Left lung (tissue), 10 donors: ENCODE data around the gene CFAP100. TPM values are rescaled to one million over a fixed set of nuclear protein-coding genes. Genes with fewer than 3 reads are reported as not detected.

Experiments
- ATAC-seq: fragments of 200-7000 bp; cut with Tn5 transposase; one replicate; pipeline ENCODE4 v1.9.1; 2020; ENCODE audit warnings: moderate library complexity
- DNase-seq, 4 donors: peaks; one replicate each; pipeline ENCODE4 v3.0.0-alpha.2; 2013 to 2020
- H3K27ac ChIP-seq, 2 donors: fragments of 200-600 bp; sonication (generic) in 1 of 2; one replicate each; pipeline versions ENCODE4 v1.5.0 to v1.8.0; 2020 to 2021
- H3K27me3 ChIP-seq, 2 donors: fragments of 200-600 bp; sonication (generic) in 1 of 2; one replicate each; pipeline versions ENCODE4 v1.5.0 to v1.8.0; 2020 to 2021
- H3K36me3 ChIP-seq, 2 donors: fragments of 200-600 bp; sonication (generic) in 1 of 2; one replicate each; pipeline versions ENCODE4 v1.5.0 to v1.8.0; 2020 to 2021
- H3K4me1 ChIP-seq, 2 donors: fragments of 200-600 bp; one replicate each; pipeline ENCODE4 v1.8.0; 2021
- H3K4me3 ChIP-seq, 2 donors: fragments of 200-600 bp; sonication (generic) in 1 of 2; one replicate each; pipeline versions ENCODE4 v1.5.0 to v1.8.0; 2020 to 2021; ENCODE audit warnings: mild to moderate bottlenecking in 1 of 2
- H3K9me3 ChIP-seq, 2 donors: fragments of 200-600 bp; sonication (generic) in 1 of 2; one replicate each; pipeline versions ENCODE4 v1.5.0 to v1.8.0; 2020 to 2021
- CTCF ChIP-seq, 2 donors: fragments of 200-600 bp; sonication (generic) in 1 of 2; IDR thresholded peaks; one replicate each; pipeline versions ENCODE4 v1.5.0 to v1.8.0; 2021; ENCODE audit warnings: antibody characterized with exemption in 2 of 2
- intact Hi-C, 2 donors: fragments of 100-400 bp; cut with DNase I; formaldehyde crosslinking; loops; one replicate each; pipeline versions ENCODE4 v1.11.2 to v1.14.2; 2022
- polyA plus RNA-seq, 6 donors: library from polyadenylated mRNA; unstranded; fragments of 120-200 nt; gene quantifications; one replicate each; pipeline ENCODE4 v1.2.1, GENCODE V29; 2013; ENCODE audit not compliant: insufficient read length in 6 of 6
- total RNA-seq, 2 donors: library from RNA; stranded (reverse); fragmentation: NEBNext Ultra II Directional; extraction: Animal tissue kit (Norgen Biotek cat#: 25700); gene quantifications; one replicate each; pipeline ENCODE4 v1.2.1, GENCODE V29; 2021
- donor health status: DM: no; HTN: yes; CAD: no.
- donor health status: DM: no; HTN: no; CAD: no.

CFAP100 gene
- total and polyA plus RNA-seq, 8 donors, result 1.0 to 8.2 (median 6.1) TPM; not detected in 1

GRCh38 chr3:126464093-126464492 lies 69.4 kb downstream of the CFAP100 start:
- Histone ChIP-seq H3K27me3 (no peaks in the 10 kb centered on the region), H3K36me3 (peaks cover 5 to 100% of the 10 kb centered on the region in 2 donors), H3K9me3 (no peaks in the 10 kb centered on the region), H3K4me3 (no peak overlapping the region), H3K4me1 (peaks cover 6 to 49% of the 10 kb centered on the region in 2 donors), H3K27ac (no peak overlapping the region)
- ATAC-seq, result no peak
- DNase-seq, result no peak
- no peak for TF ChIP-seq CTCF (IDR thresholded peaks at IDR 0.05)
- intact Hi-C loops, result no loop called here

GRCh38 chr3:126464494-126464893 lies 69.8 kb downstream of the CFAP100 start:
- DNase-seq (no peak), ATAC-seq (no peak)
- no peak overlapping the region for H3K4me3 ChIP-seq

GRCh38 chr3:126464997-126465396 lies 70.3 kb downstream of the CFAP100 start:
- no peak overlapping the region for H3K4me3 ChIP-seq
- H3K9me3 ChIP-seq, result no peaks in the 10 kb centered on the region
- peaks cover 5 to 100% of the 10 kb centered on the region in 2 donors for H3K36me3 ChIP-seq
- intact Hi-C loops, result no loop called here
- peak overlapping the region in 1 of 2 donors; percentile 74 for H3K27ac ChIP-seq
- peaks cover 8 to 56% of the 10 kb centered on the region in 2 donors for H3K4me1 ChIP-seq
- no peak for TF ChIP-seq CTCF (IDR thresholded peaks at IDR 0.05)
- DNase-seq (no peak), ATAC-seq (no peak)
- H3K27me3 ChIP-seq, result no peaks in the 10 kb centered on the region

More at GRCh38 chr3:126464494-126464893, 69.8 kb downstream of the CFAP100 start:
- no peaks in the 10 kb centered on the region for H3K9me3 ChIP-seq
- H3K27me3 ChIP-seq, result no peaks in the 10 kb centered on the region
- no peak for TF ChIP-seq CTCF (IDR thresholded peaks at IDR 0.05)
- intact Hi-C loops, result no loop called here
- H3K36me3 ChIP-seq, result peaks cover 5 to 100% of the 10 kb centered on the region in 2 donors
- no peak overlapping the region for H3K27ac ChIP-seq
- peaks cover 6 to 51% of the 10 kb centered on the region in 2 donors for H3K4me1 ChIP-seq

- Histone ChIP-seq H3K4me3 (no peak overlapping the region), H3K27ac (peak overlapping the region in 1 of 2 donors; percentile 74), H3K4me1 (peaks cover 8 to 67% of the 10 kb centered on the region in 2 donors), H3K27me3 (no peaks in the 10 kb centered on the region), H3K9me3 (no peaks in the 10 kb centered on the region), H3K36me3 (peaks cover 5 to 100% of the 10 kb centered on the region in 2 donors)
- intact Hi-C loops, result no loop called here
- DNase-seq (peak in 2 of 4 donors; percentile 74 to 87), ATAC-seq (peak; percentile 14)
- TF ChIP-seq CTCF (IDR thresholded peaks at IDR 0.05), result no peak
Observed at GRCh38 chr3:126465928-126466544, 71.3 kb downstream of the CFAP100 start.

- no peaks in the 10 kb centered on the region for H3K9me3 ChIP-seq
- H3K4me1 ChIP-seq, result peaks cover 16 to 75% of the 10 kb centered on the region in 2 donors
- no peak for TF ChIP-seq CTCF (IDR thresholded peaks at IDR 0.05)
- no peak for DNase-seq
- intact Hi-C loops, result no loop called here
- H3K27ac ChIP-seq, result peak overlapping the region in 1 of 2 donors; percentile 74
- no peak overlapping the region for H3K4me3 ChIP-seq
- no peak for ATAC-seq
- H3K36me3 ChIP-seq, result peaks cover under 1 to 96% of the 10 kb centered on the region in 2 donors
- no peaks in the 10 kb centered on the region for H3K27me3 ChIP-seq
Observed at GRCh38 chr3:126466886-126467610, 72.3 kb downstream of the CFAP100 start.
